ENCODE results near the gene SETD4.

DNA sequence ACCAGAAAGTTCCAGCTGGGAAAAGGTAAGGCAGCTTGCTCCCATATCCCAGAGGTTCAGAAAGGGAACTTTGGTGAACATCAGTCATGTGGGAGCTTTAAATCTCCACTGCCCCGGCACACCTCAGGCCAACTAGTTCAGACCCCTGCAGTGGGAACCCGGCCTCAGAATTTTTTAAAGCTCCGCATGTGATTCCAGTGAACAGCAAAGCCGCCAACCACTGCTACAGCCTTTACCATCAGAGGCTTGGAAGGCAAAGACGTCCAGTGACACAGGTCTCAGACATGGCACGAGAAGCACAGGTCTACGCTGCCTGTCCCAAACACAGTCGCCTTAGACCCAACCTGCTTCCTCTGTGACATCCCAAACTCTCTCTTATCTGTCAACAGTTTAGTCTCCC is 31.0 kb downstream of the SETD4 start:
- TF ChIP-seq, protein P1, sequence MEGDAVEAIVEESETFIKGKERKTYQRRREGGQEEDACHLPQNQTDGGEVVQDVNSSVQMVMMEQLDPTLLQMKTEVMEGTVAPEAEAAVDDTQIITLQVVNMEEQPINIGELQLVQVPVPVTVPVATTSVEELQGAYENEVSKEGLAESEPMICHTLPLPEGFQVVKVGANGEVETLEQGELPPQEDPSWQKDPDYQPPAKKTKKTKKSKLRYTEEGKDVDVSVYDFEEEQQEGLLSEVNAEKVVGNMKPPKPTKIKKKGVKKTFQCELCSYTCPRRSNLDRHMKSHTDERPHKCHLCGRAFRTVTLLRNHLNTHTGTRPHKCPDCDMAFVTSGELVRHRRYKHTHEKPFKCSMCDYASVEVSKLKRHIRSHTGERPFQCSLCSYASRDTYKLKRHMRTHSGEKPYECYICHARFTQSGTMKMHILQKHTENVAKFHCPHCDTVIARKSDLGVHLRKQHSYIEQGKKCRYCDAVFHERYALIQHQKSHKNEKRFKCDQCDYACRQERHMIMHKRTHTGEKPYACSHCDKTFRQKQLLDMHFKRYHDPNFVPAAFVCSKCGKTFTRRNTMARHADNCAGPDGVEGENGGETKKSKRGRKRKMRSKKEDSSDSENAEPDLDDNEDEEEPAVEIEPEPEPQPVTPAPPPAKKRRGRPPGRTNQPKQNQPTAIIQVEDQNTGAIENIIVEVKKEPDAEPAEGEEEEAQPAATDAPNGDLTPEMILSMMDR (IDR thresholded peaks at IDR 0.05; ENCODE audit: control extremely low read depth in 1 of 3, insufficient read depth in 1 of 3, low read depth in 1 of 3, low read length in 3 of 3) = no peak
- no peak for TF ChIP-seq KDM1A (IDR thresholded peaks at IDR 0.05; ENCODE audit: borderline replicate concordance, low read length)
